Pons (tissue), 1 donor: ENCODE data around the gene CFAP251.
A peak's percentile ranks its signal among the peaks of the same experiment; 100 is the strongest.
"Not testable (repeated sequence)": the region's sequence is repeated elsewhere in the genome, so short reads cannot be mapped to it uniquely, and the experiment has no call there.

Experiments used
- DNase-seq: peaks from one replicate; pipeline ENCODE4 v3.0.0-alpha.2; 2016; ENCODE audit warnings: low spot score

Gene CFAP251

DNA sequence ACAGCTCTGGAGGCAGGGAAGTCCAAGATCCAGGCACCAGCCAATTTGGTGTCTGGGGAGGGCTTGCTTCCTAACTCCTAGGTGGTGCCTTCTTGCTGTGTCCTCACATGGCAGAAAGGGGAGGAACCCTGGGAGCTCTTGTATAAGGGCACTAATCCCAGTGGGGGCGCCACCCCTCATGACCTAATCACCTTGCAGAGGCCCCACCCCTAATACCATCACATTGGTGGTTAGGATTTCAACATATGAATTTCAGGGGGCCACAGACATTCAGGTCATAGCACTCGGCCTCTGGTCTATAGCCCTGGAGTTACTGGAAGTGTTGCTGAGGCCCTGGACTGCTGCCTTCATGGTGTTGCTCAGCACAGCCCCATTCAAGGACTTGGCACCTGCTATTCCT, 15.2 kb upstream of the CFAP251 start:
- DNase-seq, result no peak

DNA sequence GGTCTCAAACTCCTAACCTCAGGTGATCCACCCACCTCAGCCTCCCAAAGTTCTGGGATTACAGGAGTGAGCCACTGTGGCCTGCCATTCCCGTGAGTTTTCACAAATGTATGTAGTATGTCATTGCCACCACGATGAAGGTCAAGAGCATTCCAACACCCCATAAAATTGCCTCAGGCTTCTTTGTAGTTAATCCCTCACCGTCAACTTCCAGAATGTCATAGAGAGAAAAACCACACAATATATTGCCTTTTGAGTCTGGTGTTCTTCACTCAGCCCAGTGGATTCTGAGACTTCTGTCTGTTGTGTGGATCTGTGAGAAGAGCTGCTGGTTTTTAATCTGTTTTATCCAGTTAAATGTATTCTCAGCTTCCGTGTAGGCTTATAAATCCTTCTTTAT, 12.6 kb upstream of the CFAP251 start:
- no peak for DNase-seq

DNA sequence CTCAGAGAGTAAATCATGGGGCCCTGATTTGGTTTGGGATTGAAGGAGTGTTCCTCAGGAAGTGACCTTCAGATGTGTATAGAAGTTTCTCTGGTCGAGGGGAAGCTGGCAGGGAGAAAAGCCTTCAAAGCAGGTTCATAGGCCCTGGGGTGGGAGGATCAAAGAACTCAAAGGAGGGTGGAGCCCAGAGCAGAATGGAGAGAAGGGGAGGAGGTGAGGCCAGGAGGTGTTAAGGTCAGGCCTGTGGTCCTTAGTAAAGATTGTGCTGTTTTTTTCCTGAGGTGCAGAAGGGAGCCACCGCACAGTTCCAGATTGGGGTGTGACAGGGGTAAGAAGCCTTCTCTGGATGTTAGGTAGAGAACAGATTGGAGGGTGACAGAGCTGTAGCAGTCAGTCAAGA, 9.7 kb upstream of the CFAP251 start:
- no peak for DNase-seq

DNA sequence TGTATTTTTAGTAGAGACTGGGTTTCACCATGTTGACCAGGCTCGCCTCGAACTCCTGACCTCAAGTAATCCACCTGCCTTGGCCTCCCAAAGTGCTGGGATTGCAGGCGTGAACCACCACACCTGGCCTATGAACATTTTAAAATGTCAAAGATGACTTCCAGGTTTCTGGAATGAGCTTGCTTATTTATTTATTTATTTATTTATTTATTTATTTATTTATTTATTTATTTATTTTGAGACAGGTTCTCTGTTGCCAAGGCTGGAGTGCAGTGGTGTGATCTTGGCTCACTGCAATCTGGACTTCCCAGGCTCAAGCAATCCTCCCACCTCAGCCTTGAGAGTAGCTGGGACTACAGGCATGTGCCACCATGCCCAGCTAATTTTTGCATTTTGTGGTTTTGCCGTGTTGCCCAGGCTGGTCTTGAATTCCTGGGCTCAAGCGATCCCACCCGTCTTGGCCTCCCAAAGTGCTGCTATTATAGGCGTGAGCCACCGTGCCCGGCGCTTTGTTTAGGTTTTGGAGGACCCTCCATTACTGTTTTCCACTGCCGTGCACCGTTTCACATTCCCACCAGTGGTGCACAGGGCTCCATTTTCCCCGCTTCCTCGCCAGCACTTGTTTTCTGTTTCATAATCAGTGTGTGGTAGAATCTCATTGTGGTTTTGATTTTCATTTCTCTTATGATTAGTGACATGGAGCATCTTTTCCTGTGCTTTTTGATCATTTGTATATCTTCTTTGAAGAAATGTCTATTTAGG, 6.4 kb upstream of the CFAP251 start:
- DNase-seq, result no peak

DNA sequence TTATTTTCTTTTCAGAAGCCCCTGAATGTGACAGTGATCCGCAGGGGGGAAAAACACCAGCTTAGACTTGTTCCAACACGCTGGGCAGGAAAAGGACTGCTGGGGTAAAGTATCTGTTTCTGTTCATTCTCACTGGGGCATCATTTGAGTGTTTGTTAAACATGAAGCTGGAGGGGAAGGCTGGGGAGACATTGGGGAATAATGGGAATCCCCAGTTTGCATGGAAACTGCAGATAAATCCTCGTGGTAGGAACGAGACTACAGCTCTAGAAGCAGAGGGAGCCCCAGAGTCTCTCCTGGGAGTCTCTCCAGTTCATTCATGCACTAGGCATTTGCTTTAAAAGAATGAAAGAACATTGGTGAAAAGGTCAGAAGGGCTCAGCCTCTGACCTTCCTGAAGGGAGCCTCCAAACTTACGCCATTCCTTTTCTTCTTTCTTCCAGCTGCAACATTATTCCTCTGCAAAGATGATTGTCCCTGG, 2.5 kb upstream of the CFAP251 start:
- DNase-seq, result no peak

DNA sequence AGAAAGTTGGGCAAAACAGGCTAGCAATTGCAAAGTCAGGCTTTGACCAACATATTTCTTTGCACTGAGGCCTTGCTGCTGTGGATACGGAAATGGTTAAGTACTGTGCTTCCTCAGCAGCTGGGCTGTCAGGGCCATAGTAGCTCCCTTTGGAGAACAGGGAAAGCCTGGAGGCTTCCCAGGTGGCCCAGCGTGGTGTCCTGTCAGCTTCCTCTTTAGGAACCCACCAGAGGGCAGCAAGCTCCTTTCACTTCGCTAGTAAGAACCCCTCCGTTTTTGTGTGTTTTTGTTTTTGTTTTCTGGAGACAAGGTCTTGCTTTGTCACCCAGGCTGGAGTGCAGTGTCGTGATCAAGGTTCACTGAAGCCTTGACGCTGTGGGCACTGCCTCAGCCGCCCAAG, 1.7 kb upstream of the CFAP251 start:
- peak; percentile 35 for DNase-seq

DNA sequence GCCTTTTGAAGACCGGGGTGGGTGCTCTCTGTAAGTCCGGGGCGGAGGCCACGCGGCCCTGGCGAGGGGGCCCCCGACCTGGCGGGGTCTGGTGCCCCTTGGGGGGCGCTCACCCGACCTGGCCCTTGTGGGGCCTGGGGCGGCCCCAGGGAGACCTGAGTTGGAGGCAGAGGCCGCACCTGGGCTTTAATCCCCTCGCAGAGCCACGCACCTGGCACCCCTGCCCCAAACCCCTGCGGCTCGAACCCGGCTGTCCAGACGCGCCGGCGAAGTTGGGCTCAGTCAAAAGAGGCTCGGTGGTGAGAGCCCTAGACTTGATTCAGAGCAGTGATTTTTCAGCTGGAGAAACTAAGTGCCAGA, 267 bp downstream of the CFAP251 start:
- no peak for DNase-seq

DNA sequence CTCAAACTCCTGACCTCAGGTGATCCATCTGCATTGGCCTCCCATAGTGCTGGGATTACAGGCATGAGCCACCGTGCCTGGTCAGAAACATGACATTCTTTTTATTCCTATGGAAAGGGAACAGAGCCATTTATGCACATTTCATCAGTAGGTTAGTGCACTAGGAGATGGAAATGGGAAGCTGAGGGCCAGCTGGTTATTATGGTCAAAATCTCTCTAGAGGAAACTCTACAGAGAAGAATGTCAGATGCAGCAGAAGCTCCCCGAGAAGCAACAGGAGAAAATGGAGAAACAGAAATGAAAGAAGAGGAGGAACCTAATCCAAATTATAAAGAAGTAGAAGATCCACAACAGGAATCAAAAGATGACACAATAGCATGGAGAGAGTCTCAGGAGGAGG, 2.7 kb downstream of the CFAP251 start:
- DNase-seq, result no peak

DNA sequence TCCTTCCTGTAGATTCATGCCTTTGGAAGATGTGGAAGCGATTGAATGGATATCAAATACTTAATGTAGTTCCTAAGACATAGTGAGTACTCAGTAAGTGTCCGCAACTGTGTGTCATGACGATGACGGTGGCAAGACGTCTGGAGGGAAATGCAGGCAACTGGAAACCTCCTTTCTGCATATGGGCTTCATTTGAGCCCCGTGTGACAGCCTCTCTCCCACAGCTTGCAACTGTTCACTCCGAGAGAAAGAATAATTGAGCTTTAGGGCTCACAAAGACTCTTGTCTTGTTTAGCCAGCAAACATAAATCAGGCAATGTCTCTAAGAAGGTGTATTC, 6.9 kb downstream of the CFAP251 start:
- DNase-seq, result peak; percentile 21

DNA sequence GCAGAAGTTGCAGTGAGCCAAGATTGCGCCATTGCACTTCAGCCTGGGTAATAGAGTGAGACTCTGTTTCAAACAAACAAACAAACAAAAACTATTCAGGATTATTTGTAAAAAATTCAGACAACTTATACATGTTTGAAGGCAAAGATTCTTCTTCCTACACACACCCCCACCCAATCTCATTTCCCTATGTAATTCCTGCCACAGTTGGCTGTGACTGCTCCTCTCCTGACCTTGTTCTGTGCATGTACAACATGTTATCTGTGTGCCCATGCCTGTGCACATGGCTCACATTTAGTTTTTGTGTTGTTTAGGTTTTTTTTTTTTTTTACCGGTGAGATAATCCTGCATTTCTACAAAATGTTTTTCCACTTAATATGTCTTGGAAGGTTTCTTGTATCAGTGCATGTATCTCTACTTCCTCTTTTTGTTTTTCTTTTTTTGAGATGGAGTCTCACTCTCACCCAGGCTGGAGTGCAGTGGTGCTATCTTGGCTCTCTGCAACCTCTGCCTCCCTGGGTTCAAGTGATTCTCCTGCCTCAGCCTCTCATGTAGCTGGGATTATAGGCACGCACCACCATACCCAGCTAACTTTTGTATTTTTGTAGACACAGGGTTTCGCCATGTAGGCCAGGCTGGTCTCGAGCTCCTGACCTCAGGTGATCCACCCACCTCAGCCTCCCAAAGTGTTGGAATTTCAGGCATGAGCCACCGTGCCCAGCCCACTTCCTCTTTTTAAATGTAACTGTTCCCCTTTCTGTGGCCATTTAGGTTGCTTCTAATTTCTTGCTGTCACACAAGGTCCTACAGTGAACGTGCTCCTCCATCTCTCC, 8.7 kb downstream of the CFAP251 start:
- no peak for DNase-seq

DNA sequence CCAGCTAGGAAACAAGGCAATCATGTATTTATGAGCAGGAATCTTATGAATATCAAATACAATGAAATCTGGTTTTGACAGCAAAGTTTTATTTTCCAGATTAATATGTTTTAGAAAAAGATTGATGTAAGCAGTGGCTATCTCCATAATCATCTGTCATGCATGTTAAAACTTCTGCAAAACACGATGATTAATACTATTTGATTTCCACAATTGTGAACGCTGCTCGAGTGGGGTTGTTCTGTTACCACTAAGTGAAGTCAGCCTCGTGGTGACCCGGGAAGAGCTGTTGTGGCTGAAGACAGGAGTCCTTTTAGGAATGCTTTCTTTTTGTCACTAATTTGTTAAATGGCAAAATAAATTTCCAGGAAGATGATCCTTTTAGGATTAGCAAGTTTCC, 9.4 kb downstream of the CFAP251 start:
- no peak for DNase-seq

DNA sequence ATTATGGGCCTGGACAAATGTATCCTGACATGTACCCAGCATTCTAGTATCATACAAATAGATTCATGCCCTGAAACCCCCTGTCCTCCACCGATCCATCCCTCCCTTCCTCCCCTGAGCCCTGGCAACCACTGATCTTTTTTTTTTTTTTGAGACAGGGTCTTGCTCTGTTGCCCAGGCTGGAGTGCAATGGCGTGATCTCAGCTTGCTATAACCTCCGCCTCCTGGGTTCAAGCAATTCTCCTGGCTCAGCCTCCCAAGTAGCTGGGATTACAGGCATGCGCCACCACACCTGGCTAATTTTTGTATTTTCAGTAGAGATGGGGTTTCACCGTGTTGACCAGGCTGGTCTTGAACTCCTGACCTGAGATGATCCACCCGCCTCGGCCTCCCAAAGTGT, 11.2 kb downstream of the CFAP251 start:
- not testable (repeated sequence) for DNase-seq

DNA sequence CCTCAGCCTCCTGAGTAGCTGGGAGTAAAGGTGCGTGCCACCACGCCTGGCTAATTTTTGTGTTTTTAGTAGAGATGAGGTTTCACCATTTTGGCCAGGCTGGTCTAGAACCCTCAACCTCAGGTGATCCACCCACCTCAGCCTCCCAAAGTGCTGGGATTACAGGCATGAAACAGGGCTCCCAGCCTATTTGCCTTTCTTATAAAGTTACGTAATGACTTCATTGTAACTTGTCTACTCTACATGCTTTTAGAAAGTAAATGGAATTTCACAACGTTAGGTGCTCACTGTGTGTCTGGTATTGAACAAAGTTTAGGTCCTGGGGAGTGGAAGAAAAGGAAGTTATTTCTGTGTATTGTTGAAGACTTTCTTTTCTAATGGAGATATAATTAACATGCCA, 12.5 kb downstream of the CFAP251 start:
- DNase-seq, result no peak

DNA sequence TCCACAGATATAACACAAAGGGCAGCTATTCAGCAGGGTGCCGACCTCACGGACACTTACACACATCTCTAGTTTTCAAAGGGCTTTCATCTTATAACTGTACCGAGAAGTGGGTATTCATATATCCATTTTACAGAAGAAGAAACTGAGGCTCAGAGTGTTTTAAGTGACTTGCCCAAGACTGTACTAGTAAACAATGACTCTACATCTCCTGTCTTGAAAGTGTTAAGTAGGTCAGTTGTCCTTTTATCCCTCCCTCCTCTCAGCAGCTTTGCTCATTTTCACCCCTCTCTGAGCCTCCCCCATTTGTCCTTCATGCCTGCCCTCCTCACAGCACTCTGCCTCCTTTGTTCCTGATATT, 13.8 kb downstream of the CFAP251 start:
- DNase-seq, result no peak

DNA sequence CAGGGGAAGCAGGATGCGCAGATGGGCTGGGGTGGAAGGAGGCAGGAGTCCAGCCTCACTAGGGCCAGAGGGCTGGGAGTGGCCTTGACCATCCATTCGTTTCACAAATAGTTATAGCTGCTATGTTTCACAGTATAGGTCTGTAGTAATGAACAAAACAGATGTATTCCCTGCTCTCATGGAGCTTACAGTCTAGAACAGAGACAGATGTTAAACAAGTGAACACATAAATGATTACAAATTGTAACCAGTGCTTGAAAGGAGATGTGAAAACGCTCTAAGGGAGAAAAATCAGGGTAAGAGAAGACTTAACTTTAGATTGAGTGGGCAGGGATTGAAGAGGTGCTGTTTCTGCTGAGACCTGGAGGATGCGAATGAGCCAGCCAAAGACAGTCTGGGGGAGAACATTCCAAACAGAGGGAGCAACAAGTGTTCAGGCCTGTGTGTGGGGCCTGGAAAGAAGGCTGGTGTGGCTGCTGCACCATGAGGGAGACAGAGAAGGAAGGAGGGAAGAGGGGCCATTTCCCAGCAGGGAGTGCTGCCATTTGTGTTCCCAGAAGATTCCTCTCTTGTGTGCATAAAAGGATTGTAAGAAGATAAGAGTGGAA, 14.6 kb downstream of the CFAP251 start:
- DNase-seq, result no peak

DNA sequence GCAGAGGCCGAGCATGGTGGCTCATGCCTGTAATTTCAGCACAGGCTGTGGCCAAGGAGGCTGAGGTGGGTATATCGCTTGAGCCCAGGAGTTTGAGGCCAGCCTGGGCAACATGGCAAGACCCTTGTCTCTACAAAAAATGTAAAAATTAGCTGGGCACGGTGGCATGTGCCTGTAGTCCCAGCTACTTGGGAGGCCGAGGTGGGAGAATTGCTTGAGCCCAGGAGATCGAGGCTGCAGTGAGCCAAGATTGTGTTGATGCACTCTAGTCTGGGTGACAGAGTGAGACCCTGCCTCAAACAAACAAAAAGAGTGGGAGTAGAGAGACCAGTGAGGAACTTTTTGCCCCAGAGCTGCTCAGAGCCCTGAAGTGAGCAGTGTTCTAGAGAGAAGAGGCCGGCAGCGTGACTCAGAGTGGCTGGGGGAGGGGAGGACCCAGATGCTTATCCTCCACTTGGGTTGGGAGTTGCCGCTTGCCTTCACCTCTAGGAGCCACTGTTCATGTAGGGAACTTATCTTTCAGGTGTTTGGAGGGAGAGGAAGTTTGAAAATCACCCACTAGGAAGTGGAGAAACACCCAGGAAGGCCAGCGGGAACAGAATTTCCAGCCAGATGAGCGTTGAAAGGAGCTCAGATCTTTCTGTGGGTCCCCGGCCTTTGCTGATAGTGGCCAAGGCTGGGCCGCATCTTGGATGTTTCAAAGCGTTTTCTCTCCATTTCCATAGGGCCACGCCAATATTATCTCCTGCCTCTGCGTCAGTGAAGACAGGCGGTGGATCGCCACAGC, 15.3 kb downstream of the CFAP251 start:
- no peak for DNase-seq

DNA sequence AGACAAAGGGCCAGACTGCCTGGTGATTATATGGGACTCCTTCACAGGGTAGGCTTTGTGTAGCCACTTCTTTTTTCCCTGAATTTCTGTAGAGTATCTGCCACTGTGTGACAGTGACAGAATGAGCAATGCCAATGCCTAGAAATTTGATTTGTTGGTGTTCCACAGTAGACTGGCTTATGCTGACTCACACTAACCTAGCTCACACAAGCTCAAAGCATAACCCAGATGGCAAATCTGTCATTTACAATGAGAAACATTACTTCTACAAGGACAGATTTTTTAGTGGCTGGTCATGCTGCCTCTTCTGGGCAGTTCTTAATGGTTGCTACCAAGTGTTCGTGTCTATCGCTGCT, 15.9 kb downstream of the CFAP251 start:
- DNase-seq, result no peak

DNA sequence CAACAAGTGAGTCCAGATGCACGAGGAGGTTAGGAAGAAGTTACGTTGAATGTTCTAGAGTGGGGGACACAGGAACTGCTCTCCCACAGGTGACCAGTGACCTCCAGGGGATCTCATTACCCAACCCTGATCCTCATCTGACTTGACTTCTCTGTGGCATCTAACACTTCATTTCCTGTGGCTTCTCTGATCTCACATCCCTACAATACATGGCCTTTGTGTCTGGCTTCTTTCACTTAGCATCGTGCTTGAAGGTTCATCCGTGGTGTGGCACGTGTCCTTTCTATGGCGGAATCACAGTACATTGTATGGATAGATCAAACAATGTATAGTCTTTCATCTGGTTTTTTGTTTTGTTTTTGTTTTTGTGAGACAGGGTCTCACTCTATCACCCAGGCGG, 19.3 kb downstream of the CFAP251 start:
- no peak for DNase-seq

DNA sequence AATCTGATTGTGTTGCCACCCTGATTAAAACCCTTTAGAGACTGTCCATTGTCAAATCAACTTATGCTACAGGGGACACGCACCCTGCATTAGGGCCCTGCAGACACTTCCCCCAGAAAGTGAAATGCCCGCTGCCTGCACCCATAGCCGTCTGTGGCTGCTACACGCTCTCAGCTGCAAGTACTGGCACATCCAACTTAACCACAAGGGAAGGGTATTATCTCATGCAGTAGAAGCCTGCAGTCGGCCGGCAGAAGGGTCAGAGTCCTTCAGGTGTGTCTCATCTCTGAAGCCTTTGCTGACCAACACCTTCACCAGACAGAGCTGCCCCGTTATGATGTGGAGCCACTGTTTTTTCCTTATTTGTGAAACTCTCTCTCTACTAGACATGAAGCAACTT, 20.8 kb downstream of the CFAP251 start:
- DNase-seq, result peak; percentile 17

DNA sequence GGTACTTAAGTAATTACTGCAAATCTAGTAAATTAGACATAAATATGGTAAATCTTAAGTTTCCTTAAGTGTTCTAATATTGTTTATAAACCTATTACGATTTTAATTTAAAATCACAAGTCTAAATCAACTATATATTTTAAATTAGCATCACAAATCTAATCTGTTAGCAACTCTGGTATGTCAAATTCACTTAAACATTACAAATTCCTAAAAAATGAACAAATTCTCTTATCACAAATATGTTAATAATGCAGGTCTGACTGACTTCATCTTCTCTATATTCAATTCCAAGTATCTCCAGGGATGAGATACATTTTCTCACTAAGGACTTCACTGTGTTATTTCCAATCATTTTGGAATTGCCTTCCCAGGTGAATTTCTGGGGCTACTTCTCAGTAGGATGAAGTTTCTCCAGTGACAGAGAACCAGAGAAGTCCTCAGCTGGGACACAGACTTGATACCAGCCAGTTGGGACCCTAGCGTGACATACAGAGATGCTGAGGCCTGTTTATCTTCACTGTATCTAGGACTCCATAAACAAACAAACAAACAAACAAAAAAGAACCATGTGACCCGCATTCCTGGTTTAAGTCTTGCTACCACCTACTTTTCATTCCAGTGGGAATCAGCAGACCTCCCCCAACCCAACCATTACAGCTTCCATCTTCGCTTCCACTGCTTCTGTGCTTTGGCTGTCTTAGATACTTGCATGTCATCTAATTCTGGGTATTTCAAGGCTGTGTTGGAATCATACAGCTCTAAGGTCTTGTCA, 21.8 kb downstream of the CFAP251 start:
- no peak for DNase-seq

DNA sequence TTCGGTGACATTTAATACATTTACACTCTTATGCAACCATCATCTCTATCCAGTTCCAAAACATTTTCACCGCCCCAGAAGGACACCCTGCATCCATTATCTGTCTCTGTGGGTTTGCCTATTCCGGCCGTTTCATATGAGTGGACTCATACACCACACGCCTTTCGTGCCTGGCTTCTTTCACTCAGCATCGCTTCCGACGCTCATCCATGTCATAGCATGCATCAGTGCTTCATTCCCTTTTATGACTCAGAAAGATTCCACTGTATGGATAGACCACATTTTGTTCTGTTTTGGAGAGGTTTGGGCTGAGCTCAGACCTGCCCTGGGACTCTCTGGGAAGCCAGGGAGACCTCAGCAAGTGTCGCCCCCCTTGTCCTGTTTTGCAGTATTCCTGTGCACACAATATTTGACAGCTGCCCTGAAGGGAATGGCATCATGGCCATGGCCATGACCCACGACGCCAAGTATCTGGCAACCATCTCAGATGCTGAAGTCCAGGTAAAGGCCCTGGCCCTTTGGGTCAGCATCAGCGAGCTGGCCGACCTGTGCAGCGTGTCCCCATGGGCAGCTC, 23.8 kb downstream of the CFAP251 start:
- DNase-seq, result no peak
